ES-I3 (cell line): ENCODE results near the gene COP1.
"Not testable (repeated sequence)": the region's sequence is repeated elsewhere in the genome, so short reads cannot be mapped to it uniquely, and the experiment has no call there.

Experiments
- H3K36me3 ChIP-seq: 2 replicates; pipeline ENCODE4 v1.6.1; 2013; ENCODE audit warnings: mild to moderate bottlenecking, low read length, control low read depth, moderate library complexity; ENCODE audit not compliant: insufficient read depth
- H3K4me1 ChIP-seq: 2 replicates; pipeline ENCODE4 v1.6.1; 2013; ENCODE audit warnings: mild to moderate bottlenecking, control low read depth, low read length; ENCODE audit not compliant: insufficient read depth
- H3K9ac ChIP-seq: 2 replicates; pipeline ENCODE4 v1.6.1; 2013; ENCODE audit warnings: low read depth, mild to moderate bottlenecking, low read length, moderate library complexity
- H3K9me3 ChIP-seq: 2 replicates; pipeline ENCODE4 v1.6.1; 2013; ENCODE audit warnings: mild to moderate bottlenecking, low read length, moderate library complexity; ENCODE audit not compliant: control insufficient read depth, insufficient read depth

Gene COP1

DNA sequence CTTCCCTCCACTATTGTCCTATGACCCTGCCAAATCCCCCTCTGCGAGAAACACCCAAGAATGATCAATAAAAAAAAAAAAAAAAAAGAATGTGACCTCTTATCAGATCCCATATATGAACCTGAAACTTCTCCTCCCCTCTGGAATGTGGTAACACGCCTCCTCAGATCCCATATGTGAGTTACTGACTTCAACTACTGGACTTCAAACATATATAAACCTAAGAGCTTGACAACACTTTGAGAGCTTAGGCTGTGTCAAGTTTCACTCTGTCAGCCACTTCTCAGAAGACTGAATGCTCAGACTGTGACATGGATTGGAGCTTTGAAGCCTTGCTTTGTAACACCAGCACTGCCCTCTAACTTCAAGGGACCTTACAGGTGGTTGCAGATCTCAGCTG lies 148.4 kb downstream of the COP1 start:
- Histone ChIP-seq H3K36me3 (no peaks in the 10 kb centered on the region), H3K4me1 (peaks cover 4% of the 10 kb centered on the region; the same call in 1 of the 2 replicates)

GRCh38 chr1:176056312-176056711 lies 150.8 kb downstream of the COP1 start:
- Histone ChIP-seq H3K4me1 (peaks cover 4% of the 10 kb centered on the region; the same call in 1 of the 2 replicates), H3K36me3 (no peaks in the 10 kb centered on the region), H3K9me3 (no peaks in the 10 kb centered on the region), H3K9ac (no peak overlapping the region)

More for the DNA sequence above, 148.4 kb downstream of the COP1 start:
- Histone ChIP-seq H3K9me3 (no peaks in the 10 kb centered on the region), H3K9ac (no peak overlapping the region)

DNA sequence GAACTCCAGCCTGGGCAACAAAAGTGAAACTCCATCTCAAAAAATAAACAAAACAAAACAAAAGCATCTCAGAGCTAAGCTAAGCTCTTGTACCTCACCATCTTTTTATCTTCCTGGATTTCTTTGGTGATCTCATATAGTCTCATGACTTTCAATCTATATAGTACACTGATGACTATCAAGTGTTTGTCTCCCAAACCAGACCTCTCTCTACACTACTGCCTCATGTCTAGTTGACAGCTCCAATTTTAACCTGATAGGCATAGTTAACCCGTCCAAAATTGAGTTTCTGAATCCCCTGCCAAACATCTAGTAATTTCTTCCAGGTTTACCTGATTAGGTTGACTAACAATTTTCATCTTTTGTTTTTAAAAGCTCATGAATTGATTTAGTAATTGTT lies 151.7 kb downstream of the COP1 start:
- H3K9me3 ChIP-seq = no peaks in the 10 kb centered on the region
- no peaks in the 10 kb centered on the region for H3K36me3 ChIP-seq
- peaks cover 4% of the 10 kb centered on the region; the same call in 1 of the 2 replicates for H3K4me1 ChIP-seq
- H3K9ac ChIP-seq = no peak overlapping the region

DNA sequence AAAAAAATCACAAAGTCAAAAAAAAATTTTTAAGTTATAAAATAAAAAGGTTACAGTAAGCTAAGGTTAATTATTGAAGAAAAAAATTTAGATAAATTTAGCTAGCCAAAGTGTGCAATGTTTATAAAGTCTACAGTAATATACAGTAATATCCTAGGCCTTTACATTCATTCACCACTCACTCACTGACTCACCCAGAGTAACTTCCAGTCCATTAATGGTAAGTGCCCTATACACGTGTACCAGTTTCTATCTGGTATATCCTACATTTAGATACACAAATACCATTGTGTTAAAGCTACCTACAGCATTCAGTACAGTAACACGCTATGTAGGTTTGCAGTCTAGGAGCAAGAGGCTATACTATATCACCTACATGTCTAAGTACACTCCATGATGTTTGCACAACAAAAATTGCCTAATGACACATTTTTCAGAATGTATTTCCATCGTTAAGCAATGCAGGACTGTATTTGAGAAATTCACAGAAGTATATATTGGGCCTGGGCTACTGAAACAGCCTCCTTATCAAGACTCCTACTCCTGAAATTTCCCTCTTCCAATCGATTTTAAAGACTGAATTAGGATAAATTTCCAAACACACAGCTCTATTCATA lies 155.1 kb downstream of the COP1 start:
- Histone ChIP-seq H3K36me3 (no peaks in the 10 kb centered on the region), H3K9ac (no peak overlapping the region), H3K4me1 (no peaks in the 10 kb centered on the region), H3K9me3 (no peaks in the 10 kb centered on the region)

DNA sequence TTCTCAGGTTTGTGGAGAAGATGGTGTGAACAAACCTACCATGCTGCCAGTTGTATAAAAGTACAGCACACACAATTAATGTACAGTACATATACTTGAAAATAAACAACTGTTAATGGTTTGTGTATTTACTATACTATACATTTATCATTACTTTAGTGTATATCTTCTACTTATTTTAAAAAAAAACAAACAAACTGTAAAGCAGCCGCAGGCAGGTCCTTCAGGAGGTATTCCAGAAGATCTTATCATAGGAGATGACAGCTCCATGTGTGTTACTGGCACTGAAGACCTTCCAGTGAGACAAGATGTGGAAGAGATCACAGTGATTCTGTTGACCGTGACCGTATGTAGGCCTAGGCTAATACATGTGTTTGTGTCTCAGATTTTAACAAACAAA lies 155.7 kb downstream of the COP1 start:
- Histone ChIP-seq H3K9ac (no peak overlapping the region), H3K36me3 (no peaks in the 10 kb centered on the region), H3K4me1 (no peaks in the 10 kb centered on the region), H3K9me3 (no peaks in the 10 kb centered on the region)

DNA sequence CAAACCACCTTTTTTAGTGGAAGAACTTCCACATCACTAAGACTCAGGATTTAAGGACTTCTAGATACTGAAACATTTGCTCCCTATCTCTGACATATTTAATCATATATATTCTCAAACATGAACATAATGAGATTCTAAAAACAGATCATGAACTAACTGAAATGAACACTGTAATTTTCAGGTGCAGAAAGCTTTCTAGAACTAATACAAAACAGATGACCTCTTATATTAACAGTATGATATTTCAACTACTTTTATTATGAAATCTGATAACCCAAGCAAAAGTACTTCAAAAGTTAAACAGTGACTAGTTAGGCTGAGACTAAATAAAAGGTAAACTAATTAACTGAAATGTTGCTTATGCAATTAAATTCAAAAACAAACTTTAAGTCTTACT lies 157.5 kb downstream of the COP1 start:
- H3K36me3 ChIP-seq = no peaks in the 10 kb centered on the region
- no peaks in the 10 kb centered on the region for H3K4me1 ChIP-seq
- no peaks in the 10 kb centered on the region for H3K9me3 ChIP-seq
- H3K9ac ChIP-seq = no peak overlapping the region

GRCh38 chr1:176046926-176047325 lies 160.2 kb downstream of the COP1 start:
- Histone ChIP-seq H3K9me3 (no peaks in the 10 kb centered on the region), H3K36me3 (no peaks in the 10 kb centered on the region), H3K4me1 (no peaks in the 10 kb centered on the region), H3K9ac (no peak overlapping the region)

- no peak overlapping the region for H3K9ac ChIP-seq
- H3K9me3 ChIP-seq = no peaks in the 10 kb centered on the region
- no peaks in the 10 kb centered on the region for H3K36me3 ChIP-seq
- no peaks in the 10 kb centered on the region for H3K4me1 ChIP-seq
These were observed 163.5 kb downstream of the COP1 start for GRCh38 chr1:176043537-176043936.

- Histone ChIP-seq H3K9ac (no peak overlapping the region), H3K36me3 (no peaks in the 10 kb centered on the region), H3K4me1 (no peaks in the 10 kb centered on the region), H3K9me3 (no peaks in the 10 kb centered on the region)
These were observed 173.2 kb downstream of the COP1 start for GRCh38 chr1:176033881-176034280.

DNA sequence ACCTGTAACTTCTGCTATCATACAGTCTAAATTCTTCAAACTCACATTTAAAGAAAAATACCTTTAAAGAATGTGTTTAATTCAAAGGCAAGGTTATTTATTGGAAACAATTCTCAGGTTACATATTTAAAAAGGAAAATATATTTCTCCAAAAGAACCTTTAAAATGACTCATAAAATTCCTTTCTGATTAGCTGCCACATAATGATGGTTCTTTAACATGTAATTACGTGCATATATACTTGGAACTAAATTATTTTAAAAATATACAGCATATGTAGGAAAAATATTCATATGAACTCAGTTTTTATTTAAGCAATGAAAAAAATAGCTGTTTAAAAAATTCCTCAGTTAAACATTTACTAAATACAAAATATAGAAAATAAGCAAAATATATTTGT lies 173.6 kb downstream of the COP1 start:
- Histone ChIP-seq H3K9me3 (no peaks in the 10 kb centered on the region), H3K36me3 (no peaks in the 10 kb centered on the region), H3K4me1 (no peaks in the 10 kb centered on the region), H3K9ac (no peak overlapping the region)

GRCh38 chr1:176032040-176032645 lies 174.9 kb downstream of the COP1 start:
- no peaks in the 10 kb centered on the region for H3K4me1 ChIP-seq
- no peaks in the 10 kb centered on the region for H3K9me3 ChIP-seq
- no peaks in the 10 kb centered on the region; the same call in 1 of the 2 replicates for H3K36me3 ChIP-seq
- no peak overlapping the region for H3K9ac ChIP-seq

GRCh38 chr1:176029609-176030008 lies 177.5 kb downstream of the COP1 start:
- H3K9ac ChIP-seq = no peak overlapping the region
- no peaks in the 10 kb centered on the region for H3K9me3 ChIP-seq
- H3K36me3 ChIP-seq = no peaks in the 10 kb centered on the region; the same call in 1 of the 2 replicates
- H3K4me1 ChIP-seq = no peaks in the 10 kb centered on the region

GRCh38 chr1:176029155-176029554 lies 177.9 kb downstream of the COP1 start:
- Histone ChIP-seq H3K9me3 (no peaks in the 10 kb centered on the region), H3K4me1 (no peaks in the 10 kb centered on the region), H3K36me3 (no peaks in the 10 kb centered on the region; the same call in 1 of the 2 replicates), H3K9ac (no peak overlapping the region)

- H3K9me3 ChIP-seq, H3K36me3 ChIP-seq: not testable (repeated sequence)
These were observed 179.2 kb downstream of the COP1 start for GRCh38 chr1:176027934-176028333.

DNA sequence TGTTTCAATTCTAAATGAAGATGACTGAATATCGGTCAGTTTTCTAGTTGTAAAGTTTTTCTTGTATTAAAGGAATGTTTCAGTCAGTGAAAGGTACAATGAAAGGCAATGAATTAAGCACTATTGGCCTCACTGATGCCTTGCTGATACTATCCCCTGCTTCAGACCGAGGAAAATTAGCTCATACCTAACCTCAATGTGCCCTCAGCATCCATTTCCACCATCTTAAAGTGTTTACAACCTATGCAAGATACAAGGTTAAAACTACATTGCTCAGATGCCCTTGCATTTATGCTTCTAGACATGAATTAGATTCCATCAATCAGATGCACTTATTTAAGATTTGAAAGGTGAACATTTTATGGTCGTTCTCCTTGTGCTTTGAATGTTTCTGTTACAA lies 184.5 kb downstream of the COP1 start:
- Histone ChIP-seq H3K9me3 (no peaks in the 10 kb centered on the region), H3K9ac (no peak overlapping the region), H3K4me1 (no peaks in the 10 kb centered on the region), H3K36me3 (no peaks in the 10 kb centered on the region)

More at GRCh38 chr1:176027934-176028333, 179.2 kb downstream of the COP1 start:
- H3K4me1 ChIP-seq, H3K9ac ChIP-seq: not testable (repeated sequence)
